Renal pelvis (tissue), 4 donors: ENCODE measurements around the gene NUP205. TPM values are rescaled to one million over a fixed set of nuclear protein-coding genes. Genes with fewer than 3 reads are reported as not detected.
"Not testable (repeated sequence)": the region's sequence is repeated elsewhere in the genome, so short reads cannot be mapped to it uniquely, and the experiment has no call there.

Experiments
- DNase-seq: peaks from one replicate; pipeline ENCODE4 v3.0.0-alpha.2; 2013
- polyA plus RNA-seq, 3 donors: library from polyadenylated mRNA; unstranded; fragments of 120-200 nt; gene quantifications; one replicate each; pipeline ENCODE4 v1.2.1, GENCODE V29; 2013; ENCODE audit not compliant: insufficient read length in 3 of 3

The NUP205 gene
- polyA plus RNA-seq, 3 donors, result 65.8 to 76.2 (median 67.9) TPM

GRCh38 chr7:135665042-135665441 is 107.3 kb downstream of the NUP205 start:
- no peak for DNase-seq

GRCh38 chr7:135666156-135666555 is 108.4 kb downstream of the NUP205 start:
- no peak for DNase-seq

DNA sequence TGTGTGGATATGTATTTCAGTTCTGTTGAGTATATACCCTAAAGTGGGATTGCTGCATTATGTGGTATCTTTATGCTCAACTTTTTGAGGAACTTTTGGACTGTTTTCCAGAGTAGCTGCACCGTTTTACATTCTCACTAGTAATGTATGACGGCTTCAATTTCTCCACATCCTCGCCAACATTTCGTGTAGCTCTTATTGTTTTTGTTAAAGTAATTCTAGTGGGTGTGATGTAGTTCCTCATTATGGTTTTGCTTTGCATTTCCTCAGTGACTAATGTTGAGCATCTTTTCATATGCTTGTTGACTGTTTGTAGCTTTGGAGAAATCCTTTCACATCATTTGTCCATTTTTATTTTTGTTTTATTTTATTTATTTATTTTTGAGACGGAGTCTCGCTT is 109.1 kb downstream of the NUP205 start:
- no peak for DNase-seq

GRCh38 chr7:135667626-135668025 is 109.9 kb downstream of the NUP205 start:
- DNase-seq, result not testable (repeated sequence)

GRCh38 chr7:135668852-135669395 is 111.2 kb downstream of the NUP205 start:
- DNase-seq, result not testable (repeated sequence)

GRCh38 chr7:135669774-135670173 is 112.1 kb downstream of the NUP205 start:
- no peak for DNase-seq

DNA sequence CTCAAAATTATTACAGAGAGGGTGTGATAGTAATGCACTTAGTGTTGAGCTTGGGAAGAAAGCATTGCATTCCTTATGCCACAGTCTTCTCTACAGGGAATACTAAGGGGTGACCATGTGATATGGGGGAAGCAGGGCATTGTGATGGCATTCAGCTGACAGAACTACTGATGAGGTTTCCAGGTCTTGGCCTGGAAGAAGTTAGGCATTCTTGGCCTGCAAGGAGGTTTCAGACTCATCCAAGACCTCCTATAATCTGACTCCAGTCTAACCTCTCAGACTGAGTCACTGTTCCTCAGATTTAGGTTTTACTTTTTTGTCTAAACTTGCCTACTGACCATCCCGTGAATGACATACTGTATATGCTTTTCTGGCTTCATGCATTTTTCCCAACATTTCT is 112.5 kb downstream of the NUP205 start:
- DNase-seq, result no peak

DNA sequence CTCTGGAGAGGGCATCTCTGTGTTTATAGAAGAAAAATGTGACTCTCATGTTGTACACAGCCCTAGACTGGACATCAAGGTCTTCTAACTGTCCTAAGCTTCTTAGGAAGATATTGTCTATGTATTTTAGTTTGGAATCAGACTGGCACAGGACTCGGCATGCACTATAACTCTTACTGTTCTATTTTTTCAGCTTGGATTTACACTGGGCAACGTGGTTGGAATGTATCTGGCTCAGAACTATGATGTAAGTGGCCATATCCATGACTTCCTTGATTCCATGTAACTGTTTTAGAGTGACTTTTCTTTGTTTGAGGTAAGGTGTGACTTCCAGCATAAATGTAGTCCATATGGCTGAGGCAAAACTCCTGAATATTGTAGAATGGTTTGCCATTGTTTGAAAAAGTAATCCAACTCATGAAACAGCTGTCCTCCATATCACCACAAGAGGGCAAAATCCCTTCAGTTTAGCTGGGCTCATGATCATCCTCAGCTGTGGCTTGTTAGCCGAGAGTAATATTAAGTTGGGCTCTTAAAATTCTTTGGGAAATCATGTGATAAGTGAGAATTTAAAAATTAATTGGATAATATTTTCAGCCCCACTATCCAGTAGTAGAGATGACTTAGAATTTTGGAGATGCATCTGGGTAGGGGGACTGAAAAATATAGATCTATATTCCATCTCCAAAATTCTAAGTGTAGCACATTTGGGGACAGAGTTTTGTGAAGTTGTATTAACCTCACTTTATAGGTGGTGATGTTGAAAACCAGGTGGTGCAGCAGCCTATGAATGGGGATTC is 115.0 kb downstream of the NUP205 start:
- peak; percentile 46 for DNase-seq

GRCh38 chr7:135673360-135673706 is 115.6 kb downstream of the NUP205 start:
- no peak for DNase-seq

GRCh38 chr7:135678612-135679575 is 121.2 kb downstream of the NUP205 start:
- DNase-seq, result no peak

- no peak for DNase-seq
Measured at GRCh38 chr7:135681762-135682161, 124.0 kb downstream of the NUP205 start.

DNA sequence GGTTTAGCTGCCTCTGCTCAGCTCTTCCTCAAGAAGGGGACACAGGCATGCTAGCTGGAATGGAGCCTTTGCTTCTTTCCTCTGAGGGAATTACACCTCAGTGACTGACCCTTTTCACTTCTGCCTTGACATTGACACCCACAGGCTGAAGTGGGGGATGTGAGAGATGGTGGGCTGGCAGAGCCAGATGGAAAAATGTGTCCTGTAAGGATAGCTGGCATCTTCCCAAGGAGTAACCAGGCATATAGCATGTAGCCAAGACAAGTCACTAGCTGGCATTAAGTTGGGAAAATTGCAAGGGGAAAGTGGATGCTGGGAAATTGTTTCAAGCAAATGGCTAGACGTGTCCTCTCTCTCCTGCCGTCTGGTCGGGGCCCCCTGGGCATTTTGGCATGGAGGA is 124.5 kb downstream of the NUP205 start:
- DNase-seq, result no peak

DNA sequence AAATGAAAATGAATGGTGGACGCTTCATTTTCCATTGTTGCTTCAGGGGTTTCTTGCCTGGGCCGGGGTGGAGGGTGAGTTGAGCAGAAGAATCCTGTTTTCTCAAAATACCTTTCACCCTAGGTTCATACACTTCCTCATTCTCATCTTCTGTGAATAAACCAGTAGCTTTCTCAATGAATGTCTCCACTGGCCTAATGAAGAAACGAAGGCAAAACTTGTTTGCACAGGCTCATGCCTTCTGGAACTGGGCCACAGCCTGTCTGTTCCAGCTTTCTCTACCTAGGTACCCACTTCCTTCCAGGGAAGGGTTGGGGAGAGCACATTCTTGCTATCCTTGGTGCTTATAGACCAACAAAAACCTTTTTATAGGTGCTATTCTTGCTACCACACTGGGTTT is 125.9 kb downstream of the NUP205 start:
- DNase-seq, result no peak

DNA sequence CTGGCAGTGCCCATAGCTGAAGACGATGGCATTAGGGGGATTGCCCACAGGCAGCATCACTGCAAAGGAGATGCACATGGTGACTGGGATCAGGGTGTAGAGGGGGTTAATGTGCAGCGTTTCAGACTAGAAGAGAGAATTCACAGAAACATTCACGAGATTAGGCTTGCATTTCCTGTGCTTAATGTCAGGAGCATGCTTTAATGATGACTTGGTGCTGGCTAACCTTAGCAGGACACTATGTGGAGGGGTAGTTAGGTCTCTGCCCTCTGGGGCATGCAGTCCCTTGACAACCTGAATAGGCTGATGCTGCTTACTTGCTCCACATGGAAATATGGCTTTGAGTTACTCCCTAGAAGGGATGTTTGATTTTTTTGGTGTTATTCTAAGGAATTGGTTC is 126.4 kb downstream of the NUP205 start:
- no peak for DNase-seq

- no peak for DNase-seq
Measured at GRCh38 chr7:135684699-135685098, 127.0 kb downstream of the NUP205 start.

GRCh38 chr7:135685306-135686084 is 127.8 kb downstream of the NUP205 start:
- no peak for DNase-seq

DNA sequence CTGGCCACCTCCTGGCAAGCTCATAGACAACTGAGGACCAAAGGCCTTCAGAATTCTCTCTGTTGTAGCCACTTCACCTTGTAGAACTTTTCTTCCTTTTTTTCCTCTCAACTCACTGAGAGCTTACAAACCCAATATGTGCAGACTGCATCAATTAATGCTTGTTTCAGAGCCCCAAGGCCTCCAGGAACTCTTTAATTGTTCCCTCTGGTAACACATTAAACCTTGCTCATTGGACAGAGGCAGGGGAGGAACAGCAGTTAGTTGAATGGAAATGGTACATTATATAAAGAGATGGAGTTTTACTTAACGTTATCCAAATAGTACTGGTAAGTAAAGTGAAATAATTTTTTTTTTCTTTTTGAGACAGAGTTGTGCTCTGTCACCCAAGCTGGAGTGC is 129.7 kb downstream of the NUP205 start:
- DNase-seq, result no peak

DNA sequence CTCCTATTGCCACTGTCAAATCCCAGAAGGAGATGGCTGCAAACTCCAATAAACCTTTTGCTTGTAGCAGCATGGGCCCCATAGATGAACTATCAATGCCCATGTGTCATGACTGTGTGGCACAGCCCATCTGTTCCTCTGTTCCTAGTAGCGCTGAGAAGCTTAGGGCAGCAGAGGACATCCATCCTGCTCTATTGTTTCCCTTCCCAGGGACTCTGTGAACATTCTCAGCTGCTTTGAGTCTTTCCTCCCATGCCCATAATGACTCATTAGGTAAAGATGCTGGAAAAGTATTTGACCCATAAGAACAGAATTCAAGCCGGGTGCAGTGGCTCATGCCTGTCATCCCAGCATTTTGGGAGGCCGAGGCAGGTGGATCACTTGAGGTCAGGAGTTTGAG is 132.8 kb downstream of the NUP205 start:
- DNase-seq, result no peak

GRCh38 chr7:135692055-135692454 is 134.3 kb downstream of the NUP205 start:
- DNase-seq, result no peak

GRCh38 chr7:135692606-135693005 is 134.9 kb downstream of the NUP205 start:
- not testable (repeated sequence) for DNase-seq

GRCh38 chr7:135693558-135693957 is 135.8 kb downstream of the NUP205 start:
- DNase-seq, result no peak
